Measurements from ENCODE around the gene FAM83C.

DNA sequence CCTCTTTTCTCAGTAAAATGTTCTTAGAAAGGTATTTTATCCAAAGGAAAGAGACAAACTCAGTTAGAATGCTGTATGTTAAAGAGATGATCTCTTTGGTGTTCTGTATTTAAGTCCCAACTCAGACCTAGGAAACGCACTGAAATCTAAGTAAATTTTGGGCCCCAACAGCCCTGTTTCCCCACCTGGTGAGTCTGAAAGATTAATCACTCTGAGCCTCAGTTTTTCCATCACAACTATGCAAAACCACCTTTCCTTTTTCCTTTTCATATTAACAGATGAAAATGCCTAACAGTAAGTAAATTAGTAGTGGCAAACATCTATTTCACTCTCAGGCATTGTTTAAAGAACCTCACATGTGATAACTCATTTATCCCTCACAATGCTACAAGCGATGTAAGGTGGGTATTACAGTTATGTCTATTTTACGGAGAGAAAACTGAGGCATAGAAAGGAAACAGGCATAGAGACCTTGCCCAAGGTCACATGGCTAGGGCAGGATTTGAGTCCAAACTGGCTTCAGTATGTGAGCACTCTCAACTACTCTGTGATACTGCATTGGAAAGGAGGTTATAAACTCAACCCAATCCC is 36.0 kb upstream of the FAM83C start:
- no peak for TF ChIP-seq POLR2A (IDR thresholded peaks at IDR 0.05; ENCODE audit: low read depth, low read length)
- TF ChIP-seq POLR2AphosphoS5 (IDR thresholded peaks at IDR 0.05; ENCODE audit: low read depth, low read length), result no peak
- no peak for TF ChIP-seq TAF1 (IDR thresholded peaks at IDR 0.05; ENCODE audit: low read depth, low read length)
